ENCODE measurements around the gene LRRC32. TPM values are rescaled to one million over a fixed set of nuclear protein-coding genes. Genes with fewer than 3 reads are reported as not detected.

LRRC32 gene
- total and polyA plus RNA-seq, 9 of the 15 experiments (the other 6 are each of a cell fraction or from before 2014, with no cell fraction given) = 0.10 to 0.50 (median 0.19) TPM; not detected in 5

DNA sequence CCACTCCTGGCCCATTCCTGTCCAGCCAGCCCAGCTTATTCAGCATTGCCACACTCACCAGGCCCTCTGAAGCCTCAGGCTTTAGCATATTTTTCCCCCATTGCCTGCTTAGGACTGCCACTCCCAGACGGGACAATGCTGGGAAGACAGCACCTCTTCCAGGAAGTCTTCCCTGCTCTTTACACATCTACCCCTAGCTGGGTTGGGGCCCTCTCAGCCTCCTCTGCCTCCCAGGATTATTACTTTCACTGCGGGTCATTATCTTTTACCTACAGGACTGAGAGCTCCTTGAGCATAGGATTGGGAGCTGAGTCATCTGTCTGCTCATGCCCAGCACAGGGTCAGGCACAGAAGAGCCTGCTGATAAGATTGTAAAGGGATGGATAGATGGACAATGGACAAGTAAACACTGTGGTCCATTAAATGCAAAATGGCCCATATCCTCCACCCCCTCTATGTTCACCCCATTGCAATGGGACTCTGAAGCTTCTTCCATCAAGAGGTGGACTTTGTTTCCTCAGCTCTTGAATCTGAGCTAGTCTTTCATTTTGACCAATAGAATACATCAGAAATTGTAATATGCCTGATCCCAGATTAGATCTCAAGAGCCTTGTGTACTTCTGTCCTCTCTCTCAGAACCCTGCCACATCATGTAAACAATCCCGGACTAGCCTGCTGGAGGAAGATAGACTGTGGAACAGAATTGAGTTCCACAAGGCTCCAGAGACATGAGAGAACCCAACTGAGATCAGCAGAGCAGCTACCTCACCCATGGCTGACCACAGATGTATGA lies 32.0 kb upstream of the LRRC32 start (continued):
- TF ChIP-seq, protein P1, sequence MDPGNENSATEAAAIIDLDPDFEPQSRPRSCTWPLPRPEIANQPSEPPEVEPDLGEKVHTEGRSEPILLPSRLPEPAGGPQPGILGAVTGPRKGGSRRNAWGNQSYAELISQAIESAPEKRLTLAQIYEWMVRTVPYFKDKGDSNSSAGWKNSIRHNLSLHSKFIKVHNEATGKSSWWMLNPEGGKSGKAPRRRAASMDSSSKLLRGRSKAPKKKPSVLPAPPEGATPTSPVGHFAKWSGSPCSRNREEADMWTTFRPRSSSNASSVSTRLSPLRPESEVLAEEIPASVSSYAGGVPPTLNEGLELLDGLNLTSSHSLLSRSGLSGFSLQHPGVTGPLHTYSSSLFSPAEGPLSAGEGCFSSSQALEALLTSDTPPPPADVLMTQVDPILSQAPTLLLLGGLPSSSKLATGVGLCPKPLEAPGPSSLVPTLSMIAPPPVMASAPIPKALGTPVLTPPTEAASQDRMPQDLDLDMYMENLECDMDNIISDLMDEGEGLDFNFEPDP (CRISPR knock-in tag; IDR thresholded peaks at IDR 0.05) = no peak
- no peak for TF ChIP-seq ZNF445 (CRISPR knock-in tag; IDR thresholded peaks at IDR 0.05; ENCODE audit: low read depth)
- TF ChIP-seq SIN3B (IDR thresholded peaks at IDR 0.05; ENCODE audit: low read depth) = no peak
- TF ChIP-seq, protein P2, sequence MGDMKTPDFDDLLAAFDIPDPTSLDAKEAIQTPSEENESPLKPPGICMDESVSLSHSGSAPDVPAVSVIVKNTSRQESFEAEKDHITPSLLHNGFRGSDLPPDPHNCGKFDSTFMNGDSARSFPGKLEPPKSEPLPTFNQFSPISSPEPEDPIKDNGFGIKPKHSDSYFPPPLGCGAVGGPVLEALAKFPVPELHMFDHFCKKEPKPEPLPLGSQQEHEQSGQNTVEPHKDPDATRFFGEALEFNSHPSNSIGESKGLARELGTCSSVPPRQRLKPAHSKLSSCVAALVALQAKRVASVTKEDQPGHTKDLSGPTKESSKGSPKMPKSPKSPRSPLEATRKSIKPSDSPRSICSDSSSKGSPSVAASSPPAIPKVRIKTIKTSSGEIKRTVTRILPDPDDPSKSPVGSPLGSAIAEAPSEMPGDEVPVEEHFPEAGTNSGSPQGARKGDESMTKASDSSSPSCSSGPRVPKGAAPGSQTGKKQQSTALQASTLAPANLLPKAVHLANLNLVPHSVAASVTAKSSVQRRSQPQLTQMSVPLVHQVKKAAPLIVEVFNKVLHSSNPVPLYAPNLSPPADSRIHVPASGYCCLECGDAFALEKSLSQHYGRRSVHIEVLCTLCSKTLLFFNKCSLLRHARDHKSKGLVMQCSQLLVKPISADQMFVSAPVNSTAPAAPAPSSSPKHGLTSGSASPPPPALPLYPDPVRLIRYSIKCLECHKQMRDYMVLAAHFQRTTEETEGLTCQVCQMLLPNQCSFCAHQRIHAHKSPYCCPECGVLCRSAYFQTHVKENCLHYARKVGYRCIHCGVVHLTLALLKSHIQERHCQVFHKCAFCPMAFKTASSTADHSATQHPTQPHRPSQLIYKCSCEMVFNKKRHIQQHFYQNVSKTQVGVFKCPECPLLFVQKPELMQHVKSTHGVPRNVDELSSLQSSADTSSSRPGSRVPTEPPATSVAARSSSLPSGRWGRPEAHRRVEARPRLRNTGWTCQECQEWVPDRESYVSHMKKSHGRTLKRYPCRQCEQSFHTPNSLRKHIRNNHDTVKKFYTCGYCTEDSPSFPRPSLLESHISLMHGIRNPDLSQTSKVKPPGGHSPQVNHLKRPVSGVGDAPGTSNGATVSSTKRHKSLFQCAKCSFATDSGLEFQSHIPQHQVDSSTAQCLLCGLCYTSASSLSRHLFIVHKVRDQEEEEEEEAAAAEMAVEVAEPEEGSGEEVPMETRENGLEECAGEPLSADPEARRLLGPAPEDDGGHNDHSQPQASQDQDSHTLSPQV (IDR thresholded peaks at IDR 0.05) = peak; percentile 76; the same call in 1 of the 2 replicates
- TF ChIP-seq, protein P3, sequence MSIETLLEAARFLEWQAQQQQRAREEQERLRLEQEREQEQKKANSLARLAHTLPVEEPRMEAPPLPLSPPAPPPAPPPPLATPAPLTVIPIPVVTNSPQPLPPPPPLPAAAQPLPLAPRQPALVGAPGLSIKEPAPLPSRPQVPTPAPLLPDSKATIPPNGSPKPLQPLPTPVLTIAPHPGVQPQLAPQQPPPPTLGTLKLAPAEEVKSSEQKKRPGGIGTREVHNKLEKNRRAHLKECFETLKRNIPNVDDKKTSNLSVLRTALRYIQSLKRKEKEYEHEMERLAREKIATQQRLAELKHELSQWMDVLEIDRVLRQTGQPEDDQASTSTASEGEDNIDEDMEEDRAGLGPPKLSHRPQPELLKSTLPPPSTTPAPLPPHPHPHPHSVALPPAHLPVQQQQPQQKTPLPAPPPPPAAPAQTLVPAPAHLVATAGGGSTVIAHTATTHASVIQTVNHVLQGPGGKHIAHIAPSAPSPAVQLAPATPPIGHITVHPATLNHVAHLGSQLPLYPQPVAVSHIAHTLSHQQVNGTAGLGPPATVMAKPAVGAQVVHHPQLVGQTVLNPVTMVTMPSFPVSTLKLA (conservative IDR thresholded peaks at IDR 0.05) = peak in 1 of 2 experiments; percentile 58; a peak in 3 of 4 replicates
- no peak for TF ChIP-seq PHF8 (IDR thresholded peaks at IDR 0.05; ENCODE audit: borderline replicate concordance, low read length)
- TF ChIP-seq ETV5 (CRISPR knock-in tag; IDR thresholded peaks at IDR 0.05; ENCODE audit: low read depth) = peak; percentile 55; the same call in 1 of the 2 replicates
- TF ChIP-seq NR2F6 (CRISPR knock-in tag; IDR thresholded peaks at IDR 0.05) = no peak
- TF ChIP-seq, protein P4, sequence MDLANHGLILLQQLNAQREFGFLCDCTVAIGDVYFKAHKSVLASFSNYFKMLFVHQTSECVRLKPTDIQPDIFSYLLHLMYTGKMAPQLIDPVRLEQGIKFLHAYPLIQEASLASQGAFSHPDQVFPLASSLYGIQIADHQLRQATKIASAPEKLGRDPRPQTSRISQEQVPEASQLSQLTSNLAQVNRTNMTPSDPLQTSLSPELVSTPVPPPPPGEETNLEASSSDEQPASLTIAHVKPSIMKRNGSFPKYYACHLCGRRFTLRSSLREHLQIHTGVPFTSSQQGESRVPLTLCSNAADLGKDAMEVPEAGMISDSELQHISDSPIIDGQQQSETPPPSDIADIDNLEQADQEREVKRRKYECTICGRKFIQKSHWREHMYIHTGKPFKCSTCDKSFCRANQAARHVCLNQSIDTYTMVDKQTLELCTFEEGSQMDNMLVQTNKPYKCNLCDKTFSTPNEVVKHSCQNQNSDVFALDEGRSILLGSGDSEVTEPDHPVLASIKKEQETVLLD (IDR thresholded peaks at IDR 0.05) = peak; percentile 71; the same call in 1 of the 2 replicates
- peak; percentile 48 for TF ChIP-seq CREB1 (IDR thresholded peaks at IDR 0.05)
- no peak for TF ChIP-seq CREB1 (CRISPR knock-in tag; IDR thresholded peaks at IDR 0.05)
- TF ChIP-seq EGR1 (conservative IDR thresholded peaks at IDR 0.05) = peak; percentile 32; the same call in 1 of the 2 replicates
- no peak for TF ChIP-seq ZNF263 (CRISPR knock-in tag; IDR thresholded peaks at IDR 0.05; ENCODE audit: borderline replicate concordance)
